BLaER1 treated with 17β-estradiol and CSF1 and Interleukin-3, amounts not matched to agents 10 nM and 100 nM (cell line): ENCODE results near the gene CCR9.

Experiments used
- H3K27ac ChIP-seq, 11 experiments: shearing (Covaris generic); formaldehyde crosslinking; 2 replicates each; pipeline ENCODE4 v1.8.1; 2022
- H3K27me3 ChIP-seq, 11 experiments: shearing (Covaris generic); formaldehyde crosslinking; 2 replicates each; pipeline ENCODE4 v1.8.1; 2022
- H3K36me3 ChIP-seq, 11 experiments: shearing (Covaris generic); formaldehyde crosslinking; 2 replicates each; pipeline ENCODE4 v1.8.1; 2022
- H3K4me1 ChIP-seq, 10 experiments: shearing (Covaris generic); formaldehyde crosslinking; 2 replicates each; pipeline ENCODE4 v1.8.1; 2022
- H3K4me2 ChIP-seq, 11 experiments: shearing (Covaris generic); formaldehyde crosslinking; 2 replicates each; pipeline ENCODE4 v1.8.1; 2022
- H3K4me3 ChIP-seq, 10 experiments: shearing (Covaris generic); formaldehyde crosslinking; 2 replicates each; pipeline ENCODE4 v1.8.1; 2022
- H3K9ac ChIP-seq, 11 experiments: shearing (Covaris generic); formaldehyde crosslinking; 2 replicates each; pipeline ENCODE4 v1.8.1; 2022
- H3K9me3 ChIP-seq, 11 experiments: shearing (Covaris generic); formaldehyde crosslinking; replicated peaks in 1 of 11; 2 replicates each; pipeline ENCODE4 v1.8.1; 2022
- H4K20me1 ChIP-seq, 11 experiments: shearing (Covaris generic); formaldehyde crosslinking; 2 replicates each; pipeline ENCODE4 v1.8.1; 2022
- Cebpa-rat ChIP-seq, 11 experiments: shearing (Covaris generic); IDR thresholded peaks; 2 replicates each; pipeline ENCODE4 v1.8.1; 2022

Gene CCR9

DNA sequence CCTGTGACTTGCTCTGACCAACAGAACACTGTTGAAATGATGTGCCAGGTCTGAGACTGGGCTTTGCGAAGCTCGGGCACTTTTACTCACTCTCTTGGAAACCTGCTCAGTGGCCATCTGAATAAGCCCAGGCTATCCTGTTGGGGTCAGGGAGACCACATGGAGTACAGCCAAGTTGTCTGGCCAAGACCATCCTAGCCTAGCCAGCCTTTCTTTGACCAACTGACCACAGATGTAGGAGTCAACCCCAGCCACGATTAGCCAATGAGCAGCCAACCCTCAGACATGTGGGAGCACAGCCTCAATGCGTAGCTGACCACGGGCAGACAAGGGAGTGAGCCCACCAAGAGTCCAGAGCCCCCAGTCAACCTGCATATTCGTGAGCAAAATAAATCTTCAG, 26.1 kb downstream of the CCR9 start:
- H3K36me3 ChIP-seq = peaks cover 0 to 3% (median 0%) of the 10 kb centered on the region in 11 experiments; a peak in 2 of 22 replicates
- H3K27ac ChIP-seq = no peak overlapping the region
- no peak for TF ChIP-seq Cebpa-rat (IDR thresholded peaks at IDR 0.05)

DNA sequence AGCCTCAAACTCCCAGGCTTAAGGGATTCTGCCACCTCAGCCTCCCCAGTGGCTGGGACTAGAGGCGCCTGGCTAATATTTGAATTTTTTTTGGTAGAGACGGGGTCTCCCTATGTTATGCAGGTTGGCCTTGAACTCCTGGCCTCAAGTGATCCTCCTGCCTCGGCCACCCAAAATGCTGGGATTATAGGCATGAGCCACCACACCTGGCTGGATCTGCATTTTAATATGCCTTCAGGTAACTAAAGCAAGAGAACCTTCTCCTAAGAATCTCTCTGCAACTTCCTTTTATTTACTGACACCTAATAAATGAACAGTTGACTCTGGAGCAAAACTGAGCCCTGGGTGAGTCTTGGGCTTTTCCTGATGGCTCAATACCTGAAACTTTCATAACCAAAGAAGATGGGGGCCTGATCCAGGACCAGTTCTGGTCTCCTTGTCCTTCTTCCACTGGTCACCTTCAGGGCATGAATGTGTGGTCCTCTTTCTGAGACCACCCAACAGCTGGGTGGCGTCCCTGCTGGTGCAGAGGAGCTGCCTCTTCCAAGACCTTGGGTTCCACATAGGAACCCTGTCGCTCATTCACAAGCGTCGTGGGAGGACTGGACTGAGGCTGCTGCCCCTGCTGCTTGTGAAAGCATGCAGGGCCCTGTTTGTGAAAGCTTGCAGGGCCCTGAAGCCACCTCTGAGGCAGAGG, 28.2 kb downstream of the CCR9 start:
- no peak overlapping the region for H3K4me3 ChIP-seq
- H3K36me3 ChIP-seq = peaks cover 0 to 22% (median 12%) of the 10 kb centered on the region in 11 experiments; a peak in 14 of 22 replicates
- peak overlapping the region in 4 of 11 experiments; percentile 65 to 74 (median 66); a peak in 7 of 22 replicates for H3K9ac ChIP-seq
- H3K4me2 ChIP-seq = peak overlapping the region; percentile 68 to 88 (median 79)
- peaks cover 37 to 60% (median 47%) of the 10 kb centered on the region in 10 experiments for H3K4me1 ChIP-seq
- no peaks in the 10 kb centered on the region for H3K27me3 ChIP-seq
- H4K20me1 ChIP-seq = no peaks in the 10 kb centered on the region
- H3K27ac ChIP-seq = peak overlapping the region in 7 of 11 experiments; percentile 52 to 81 (median 74); a peak in 11 of 22 replicates
- H3K9me3 ChIP-seq = peaks cover 0 to 4% (median 0%) of the 10 kb centered on the region in 11 experiments; a peak in 1 of 22 replicates
- TF ChIP-seq Cebpa-rat (IDR thresholded peaks at IDR 0.05) = no peak

More for the DNA sequence above, 26.1 kb downstream of the CCR9 start:
- H3K27me3 ChIP-seq = no peaks in the 10 kb centered on the region
- no peak overlapping the region for H3K4me3 ChIP-seq
- H3K9ac ChIP-seq = no peak overlapping the region
- no peaks in the 10 kb centered on the region for H4K20me1 ChIP-seq
- H3K4me1 ChIP-seq = peaks cover 46 to 69% (median 62%) of the 10 kb centered on the region in 10 experiments
- 0 out of 22 replicates have a peak overlapping the region, but pooled peaks of 2 of the 11 experiments have one; percentile 27 to 41 for H3K4me2 ChIP-seq
- peaks cover 0 to 4% (median 0%) of the 10 kb centered on the region in 11 experiments; a peak in 1 of 22 replicates for H3K9me3 ChIP-seq

GRCh38 chr3:45915059-45915439, 28.7 kb downstream of the CCR9 start:
- H3K36me3 ChIP-seq = peaks cover under 1 to 27% (median 17%) of the 10 kb centered on the region in 11 experiments; a peak in 17 of 22 replicates
- peak overlapping the region; percentile 68 to 88 (median 79) for H3K4me2 ChIP-seq
- TF ChIP-seq Cebpa-rat (IDR thresholded peaks at IDR 0.05) = no peak
- peak overlapping the region in 8 of 11 experiments; percentile 50 to 81 (median 67); a peak in 17 of 22 replicates for H3K27ac ChIP-seq
- H3K9ac ChIP-seq = peak overlapping the region in 6 of 11 experiments; percentile 27 to 74 (median 65); a peak in 10 of 22 replicates
- H4K20me1 ChIP-seq = no peaks in the 10 kb centered on the region
- peak overlapping the region in 2 of 10 experiments; percentile 2 to 26; a peak in 3 of 20 replicates for H3K4me3 ChIP-seq
- H3K27me3 ChIP-seq = no peaks in the 10 kb centered on the region
- peaks cover 33 to 54% (median 42%) of the 10 kb centered on the region in 10 experiments for H3K4me1 ChIP-seq
- H3K9me3 ChIP-seq = peaks cover 0 to 4% (median 0%) of the 10 kb centered on the region in 11 experiments; a peak in 1 of 22 replicates

GRCh38 chr3:45915518-45916231, 29.3 kb downstream of the CCR9 start:
- Histone ChIP-seq H3K4me1 (peaks cover 33 to 50% (median 40%) of the 10 kb centered on the region in 10 experiments), H3K4me2 (peak overlapping the region; percentile 68 to 88 (median 79)), H3K27ac (peak overlapping the region in 9 of 11 experiments; percentile 32 to 81 (median 60); a peak in 18 of 22 replicates)

DNA sequence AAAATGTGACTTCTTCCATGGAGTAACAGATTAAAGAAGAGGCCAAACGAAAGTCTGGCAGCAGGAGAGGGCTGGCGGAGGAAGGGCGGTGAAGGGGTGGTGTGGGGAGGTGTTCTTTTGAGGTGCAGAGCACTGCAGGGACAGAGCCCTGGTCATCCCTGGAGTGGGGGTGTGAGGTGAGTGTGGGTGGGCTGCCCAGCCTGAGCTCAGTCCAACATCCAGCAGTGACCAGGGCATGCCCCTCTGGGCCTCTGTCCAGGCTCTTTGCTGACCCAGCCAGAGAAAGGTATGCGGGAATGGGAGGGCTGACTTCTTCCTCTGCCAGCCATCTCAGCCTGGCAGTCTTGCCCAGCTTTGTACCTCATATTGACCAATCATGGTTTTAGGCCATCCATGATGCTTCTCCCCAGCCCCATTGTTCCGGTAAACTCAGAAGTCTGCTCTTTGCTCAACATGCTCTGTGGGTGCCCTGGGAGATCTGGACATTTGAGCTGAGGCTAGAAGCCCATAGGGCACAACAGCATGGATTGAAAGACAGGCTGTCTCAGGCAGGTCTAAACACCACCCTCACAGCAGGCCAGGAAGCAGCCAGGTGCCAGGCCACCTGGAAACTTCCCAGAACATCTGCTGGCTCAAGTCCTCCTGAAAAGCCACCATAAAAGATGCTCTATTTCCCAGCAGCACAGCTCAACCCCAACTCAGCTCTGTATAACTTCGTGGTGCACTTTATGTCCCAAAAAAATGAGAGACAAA, 31.0 kb downstream of the CCR9 start:
- H3K36me3 ChIP-seq = peaks cover 22 to 48% (median 40%) of the 10 kb centered on the region in 11 experiments

More at GRCh38 chr3:45915518-45916231, 29.3 kb downstream of the CCR9 start:
- Histone ChIP-seq H4K20me1 (no peaks in the 10 kb centered on the region), H3K27me3 (no peaks in the 10 kb centered on the region), H3K9me3 (peaks cover 0 to 4% (median 0%) of the 10 kb centered on the region in 11 experiments; a peak in 1 of 22 replicates), H3K36me3 (peaks cover 7 to 31% (median 23%) of the 10 kb centered on the region in 11 experiments; a peak in 20 of 22 replicates), H3K9ac (peak overlapping the region in 10 of 11 experiments; percentile 6 to 74 (median 33); a peak in 13 of 22 replicates), H3K4me3 (peak overlapping the region in 3 of 10 experiments; percentile 2 to 26 (median 5); a peak in 4 of 20 replicates)
- TF ChIP-seq Cebpa-rat (IDR thresholded peaks at IDR 0.05) = peak in 4 of 11 experiments; percentile 19 to 83 (median 53); a peak in 4 of 22 replicates

DNA sequence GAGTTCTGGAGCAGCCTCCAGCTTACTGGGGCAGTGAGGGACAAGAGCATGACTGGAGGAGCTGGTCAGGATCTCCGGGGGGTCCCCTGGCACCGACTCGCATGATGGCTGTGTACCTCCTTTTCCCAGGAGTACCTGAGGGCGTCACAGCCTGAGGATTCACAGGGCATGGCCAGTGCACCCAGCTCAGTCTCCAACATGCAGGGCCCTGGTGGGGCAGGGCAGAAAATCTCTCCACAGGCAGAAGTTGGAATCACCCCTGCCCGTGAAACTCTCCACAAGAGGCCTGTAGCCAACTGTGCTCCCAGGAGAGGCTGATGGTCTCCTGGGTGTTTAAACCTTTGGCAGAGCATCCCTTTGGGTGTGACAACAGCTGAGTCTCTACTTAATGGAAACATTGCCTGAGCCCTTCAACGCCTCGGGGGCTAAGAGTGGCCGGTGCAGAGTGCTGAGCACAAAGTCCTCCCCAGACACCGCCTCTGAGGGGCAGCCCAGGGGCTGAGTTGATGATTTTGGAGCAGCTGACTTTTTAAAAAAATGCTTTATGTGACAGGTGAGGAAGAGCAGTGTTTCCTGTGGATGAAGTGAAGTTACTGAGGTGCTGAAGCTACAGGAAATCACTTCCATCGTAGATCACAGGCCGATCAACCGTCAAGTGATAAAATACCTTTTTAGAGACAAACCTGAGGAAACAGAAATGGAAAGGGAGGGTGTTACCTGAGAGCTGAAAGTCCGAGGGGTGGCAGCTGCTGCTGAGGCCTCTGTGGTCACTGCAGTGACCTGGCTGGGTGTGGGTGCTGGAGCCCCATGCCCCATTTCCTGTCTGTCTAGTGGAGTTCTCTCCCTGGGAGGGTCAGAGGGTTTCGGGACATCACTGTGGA, 35.1 kb downstream of the CCR9 start:
- Histone ChIP-seq H3K4me1 (peaks cover 3 to 15% (median 9%) of the 10 kb centered on the region in 10 experiments), H3K27ac (no peak overlapping the region; a peak in 1 of 22 replicates)
- no peak for TF ChIP-seq Cebpa-rat (IDR thresholded peaks at IDR 0.05)

More for the DNA sequence above, 31.0 kb downstream of the CCR9 start:
- Histone ChIP-seq H3K9me3 (no peaks in the 10 kb centered on the region), H3K27ac (peak overlapping the region in 4 of 11 experiments; percentile 74 to 81 (median 80); a peak in 8 of 22 replicates), H4K20me1 (no peaks in the 10 kb centered on the region), H3K9ac (0 out of 22 replicates have a peak overlapping the region, but pooled peaks of 1 of the 11 experiments have one; percentile 65), H3K4me1 (peaks cover 23 to 40% (median 29%) of the 10 kb centered on the region in 10 experiments), H3K27me3 (no peaks in the 10 kb centered on the region), H3K4me3 (no peak overlapping the region), H3K4me2 (peak overlapping the region in 5 of 11 experiments; percentile 70 to 87 (median 82); a peak in 9 of 22 replicates)
- TF ChIP-seq Cebpa-rat (IDR thresholded peaks at IDR 0.05) = no peak

GRCh38 chr3:45922039-45922326, 35.6 kb downstream of the CCR9 start:
- no peaks in the 10 kb centered on the region for H4K20me1 ChIP-seq
- peaks cover 66 to 91% (median 83%) of the 10 kb centered on the region in 11 experiments for H3K36me3 ChIP-seq
- H3K4me3 ChIP-seq = no peak overlapping the region
- no peak overlapping the region for H3K27ac ChIP-seq
- H3K4me2 ChIP-seq = no peak overlapping the region
- no peak for TF ChIP-seq Cebpa-rat (IDR thresholded peaks at IDR 0.05)
- peaks cover 0 to 9% (median 3%) of the 10 kb centered on the region in 10 experiments; a peak in 9 of 20 replicates for H3K4me1 ChIP-seq
- no peaks in the 10 kb centered on the region for H3K27me3 ChIP-seq
- H3K9ac ChIP-seq = no peak overlapping the region
- no peaks in the 10 kb centered on the region for H3K9me3 ChIP-seq

More for the DNA sequence above, 35.1 kb downstream of the CCR9 start:
- H3K4me2 ChIP-seq = no peak overlapping the region
- peaks cover 62 to 87% (median 78%) of the 10 kb centered on the region in 11 experiments for H3K36me3 ChIP-seq
- H3K9ac ChIP-seq = no peak overlapping the region
- no peaks in the 10 kb centered on the region for H4K20me1 ChIP-seq
- no peaks in the 10 kb centered on the region for H3K9me3 ChIP-seq
- H3K4me3 ChIP-seq = no peak overlapping the region
- no peaks in the 10 kb centered on the region for H3K27me3 ChIP-seq
